DOHH2 (cell line): ENCODE measurements around the gene ZNF622.

ENCODE experiments used
- H3F3A ChIP-seq: fragments of 200-600 bp; sonication (generic), shearing (Covaris generic); 2 replicates; pipeline ENCODE4 v1.6.0; 2016; ENCODE audit warnings: antibody characterized with exemption, mild to moderate bottlenecking; ENCODE audit not compliant: control insufficient read depth, insufficient read depth
- H3K27ac ChIP-seq: fragments of 200-600 bp; sonication (generic); 2 replicates; pipeline ENCODE4 v1.5.1; 2014; ENCODE audit warnings: low read depth, mild to moderate bottlenecking, low read length, moderate library complexity
- H3K27me3 ChIP-seq: fragments of 200-600 bp; sonication (generic); 2 replicates; pipeline ENCODE4 v1.6.1; 2014; ENCODE audit warnings: mild to moderate bottlenecking, low read length, mixed read lengths; ENCODE audit not compliant: control insufficient read depth
- H3K36me3 ChIP-seq: fragments of 200-600 bp; sonication (generic); 2 replicates; pipeline ENCODE4 v1.6.1; 2014; ENCODE audit warnings: mild to moderate bottlenecking, low read length, moderate library complexity, mixed read lengths; ENCODE audit not compliant: control insufficient read depth
- H3K4me1 ChIP-seq: fragments of 200-600 bp; sonication (generic); 2 replicates; pipeline ENCODE4 v1.6.1; 2014; ENCODE audit warnings: mild to moderate bottlenecking, low read length, mixed read lengths; ENCODE audit not compliant: control insufficient read depth
- H3K4me2 ChIP-seq: fragments of 200-600 bp; sonication (generic); 2 replicates; pipeline ENCODE4 v1.6.0; 2014; ENCODE audit warnings: mild to moderate bottlenecking, low read length, moderate library complexity
- H3K4me3 ChIP-seq: fragments of 200-600 bp; sonication (generic); 2 replicates; pipeline ENCODE4 v1.5.1; 2014; ENCODE audit warnings: mild to moderate bottlenecking, low read length, mixed read lengths
- H3K79me2 ChIP-seq: fragments of 200-600 bp; sonication (generic); 2 replicates; pipeline ENCODE4 v1.6.1; 2014; ENCODE audit warnings: mild to moderate bottlenecking, low read length, mixed read lengths; ENCODE audit not compliant: control insufficient read depth
- H3K9me2 ChIP-seq: fragments of 200-600 bp; sonication (generic); replicated peaks from 2 replicates; pipeline ENCODE4 v1.6.1; 2014; ENCODE audit warnings: mild to moderate bottlenecking, low read length, mixed read lengths; ENCODE audit not compliant: control insufficient read depth
- H3K9me3 ChIP-seq: fragments of 200-600 bp; sonication (generic); 2 replicates; pipeline ENCODE4 v1.6.1; 2014; ENCODE audit warnings: antibody characterized with exemption, low read length, mixed read lengths; ENCODE audit not compliant: control insufficient read depth, insufficient read depth
- H4K20me1 ChIP-seq: fragments of 200-600 bp; sonication (generic); 2 replicates; pipeline ENCODE4 v1.6.0; 2014; ENCODE audit warnings: low read depth, mild to moderate bottlenecking, antibody characterized with exemption, low read length, moderate library complexity; ENCODE audit not compliant: control insufficient read depth, insufficient read depth
- EZH2phosphoT487 ChIP-seq: fragments of 200-600 bp; sonication (generic); IDR thresholded peaks from 2 replicates; pipeline ENCODE4 v1.6.1; 2017; ENCODE audit warnings: borderline replicate concordance, mild to moderate bottlenecking, antibody characterized with exemption, low read length, moderate library complexity, mixed read lengths
- TF ChIP-seq, protein P1 (sequence below): fragments of 200-600 bp; sonication (generic); IDR thresholded peaks from one replicate; pipeline ENCODE4 v1.5.1; 2014; ENCODE audit warnings: antibody characterized with exemption, mild to moderate bottlenecking, low read depth, low read length; ENCODE audit not compliant: poor library complexity, severe bottlenecking

ZNF622 gene

DNA sequence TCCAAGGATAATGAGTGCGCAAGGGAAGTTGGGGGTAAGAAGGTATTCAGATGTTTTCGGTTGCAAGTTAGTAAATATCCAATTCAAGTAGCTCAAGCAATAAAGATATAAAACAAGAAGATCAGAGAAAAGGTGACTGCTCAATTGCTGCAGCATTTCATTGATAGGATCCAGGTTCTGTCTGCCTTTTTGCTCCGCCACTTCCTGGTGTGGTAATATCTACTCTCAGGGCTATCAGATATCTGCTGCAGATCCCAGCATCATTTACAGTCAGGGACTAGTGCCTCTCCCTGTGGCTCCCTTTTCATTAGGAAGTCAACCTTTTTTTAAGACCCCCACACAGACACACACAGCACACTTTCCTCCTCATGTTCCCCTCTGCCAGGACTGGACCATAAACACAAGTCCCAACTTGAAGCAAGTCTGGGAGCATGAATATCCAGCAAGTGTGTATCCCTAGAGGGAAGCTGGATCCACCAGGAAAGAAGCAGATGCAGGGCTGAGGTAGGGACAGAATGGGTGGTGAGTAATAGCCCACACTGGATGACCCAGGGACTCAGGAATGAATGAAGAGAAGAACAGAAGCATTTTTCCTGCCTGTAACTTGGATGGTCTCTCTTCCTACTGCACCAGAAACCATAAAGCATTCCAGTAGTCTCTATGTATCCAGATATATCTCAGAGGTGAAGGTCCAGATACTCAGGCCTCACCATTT is 53.7 kb downstream of the ZNF622 start:
- H3K27me3 ChIP-seq: no peaks in the 10 kb centered on the region
- H3K9me2 ChIP-seq: no peaks in the 10 kb centered on the region
- H3K79me2 ChIP-seq: no peaks in the 10 kb centered on the region
- H3K4me2 ChIP-seq: no peak overlapping the region
- no peaks in the 10 kb centered on the region for H4K20me1 ChIP-seq
- no peak for TF ChIP-seq EZH2phosphoT487
- TF ChIP-seq, protein P1, sequence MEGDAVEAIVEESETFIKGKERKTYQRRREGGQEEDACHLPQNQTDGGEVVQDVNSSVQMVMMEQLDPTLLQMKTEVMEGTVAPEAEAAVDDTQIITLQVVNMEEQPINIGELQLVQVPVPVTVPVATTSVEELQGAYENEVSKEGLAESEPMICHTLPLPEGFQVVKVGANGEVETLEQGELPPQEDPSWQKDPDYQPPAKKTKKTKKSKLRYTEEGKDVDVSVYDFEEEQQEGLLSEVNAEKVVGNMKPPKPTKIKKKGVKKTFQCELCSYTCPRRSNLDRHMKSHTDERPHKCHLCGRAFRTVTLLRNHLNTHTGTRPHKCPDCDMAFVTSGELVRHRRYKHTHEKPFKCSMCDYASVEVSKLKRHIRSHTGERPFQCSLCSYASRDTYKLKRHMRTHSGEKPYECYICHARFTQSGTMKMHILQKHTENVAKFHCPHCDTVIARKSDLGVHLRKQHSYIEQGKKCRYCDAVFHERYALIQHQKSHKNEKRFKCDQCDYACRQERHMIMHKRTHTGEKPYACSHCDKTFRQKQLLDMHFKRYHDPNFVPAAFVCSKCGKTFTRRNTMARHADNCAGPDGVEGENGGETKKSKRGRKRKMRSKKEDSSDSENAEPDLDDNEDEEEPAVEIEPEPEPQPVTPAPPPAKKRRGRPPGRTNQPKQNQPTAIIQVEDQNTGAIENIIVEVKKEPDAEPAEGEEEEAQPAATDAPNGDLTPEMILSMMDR: no peak
- no peaks in the 10 kb centered on the region for H3K36me3 ChIP-seq
- H3K27ac ChIP-seq: no peak overlapping the region
- no peaks in the 10 kb centered on the region for H3F3A ChIP-seq
- no peaks in the 10 kb centered on the region for H3K9me3 ChIP-seq
- H3K4me3 ChIP-seq: no peak overlapping the region
- H3K4me1 ChIP-seq: no peaks in the 10 kb centered on the region

DNA sequence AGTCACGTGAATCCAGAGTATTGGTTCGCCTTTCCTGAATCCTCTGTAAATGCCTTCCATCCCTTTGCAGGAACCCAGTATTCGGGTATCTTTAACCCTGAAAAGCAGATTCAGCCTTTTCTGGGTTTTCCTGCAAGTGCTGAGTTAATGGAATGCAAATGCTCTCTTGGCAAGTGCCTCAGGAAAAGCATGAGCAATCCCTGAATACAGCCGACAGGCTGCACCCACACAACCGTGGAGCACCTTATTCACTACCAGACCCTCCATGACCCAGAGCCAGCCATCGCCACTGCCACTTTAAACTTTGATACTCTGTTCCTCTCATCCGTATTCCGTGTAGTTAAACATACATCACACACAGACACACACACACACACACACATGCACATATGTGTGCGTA is 54.4 kb downstream of the ZNF622 start:
- Histone ChIP-seq H3F3A (no peaks in the 10 kb centered on the region), H3K79me2 (no peaks in the 10 kb centered on the region), H3K36me3 (no peaks in the 10 kb centered on the region), H3K27me3 (no peaks in the 10 kb centered on the region), H3K4me1 (no peaks in the 10 kb centered on the region), H3K4me3 (no peak overlapping the region), H3K27ac (no peak overlapping the region), H3K9me2 (no peaks in the 10 kb centered on the region), H3K9me3 (no peaks in the 10 kb centered on the region), H4K20me1 (no peaks in the 10 kb centered on the region), H3K4me2 (no peak overlapping the region)
- no peak for TF ChIP-seq EZH2phosphoT487
- TF ChIP-seq, protein P1: no peak

DNA sequence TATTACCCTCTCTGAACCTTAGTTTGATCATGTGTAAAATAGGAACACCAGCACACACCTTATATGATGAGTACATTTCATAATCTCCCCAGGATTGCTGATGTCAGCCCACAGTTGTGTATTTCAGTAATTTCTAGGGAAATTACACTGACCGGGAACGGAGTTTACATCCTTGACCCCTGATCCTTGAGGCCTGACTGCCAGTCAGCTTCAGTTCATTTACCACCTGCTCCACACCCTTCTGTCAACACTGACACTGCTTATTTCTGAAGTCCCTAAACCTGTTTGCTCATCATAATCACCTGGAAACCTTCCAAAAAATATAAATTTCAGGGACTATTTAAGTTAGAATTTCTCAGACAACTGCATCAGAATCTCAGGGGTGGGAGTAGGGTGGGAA is 55.3 kb downstream of the ZNF622 start:
- no peaks in the 10 kb centered on the region for H4K20me1 ChIP-seq
- no peak overlapping the region for H3K27ac ChIP-seq
- H3K4me3 ChIP-seq: no peak overlapping the region
- H3F3A ChIP-seq: no peaks in the 10 kb centered on the region
- no peaks in the 10 kb centered on the region for H3K27me3 ChIP-seq
- H3K4me1 ChIP-seq: no peaks in the 10 kb centered on the region
- no peaks in the 10 kb centered on the region for H3K36me3 ChIP-seq
- TF ChIP-seq, protein P1: no peak
- no peak for TF ChIP-seq EZH2phosphoT487
- no peaks in the 10 kb centered on the region for H3K79me2 ChIP-seq
- no peaks in the 10 kb centered on the region; the same call in 1 of the 2 replicates for H3K9me2 ChIP-seq
- no peaks in the 10 kb centered on the region for H3K9me3 ChIP-seq
- no peak overlapping the region for H3K4me2 ChIP-seq
